Measurements from ENCODE around the gene LNX1. TPM values are rescaled to one million over a fixed set of nuclear protein-coding genes. Genes with fewer than 3 reads are reported as not detected.

LNX1 gene
- total and polyA plus RNA-seq, 9 of the 15 experiments (the other 6 are each of a cell fraction or from before 2014, with no cell fraction given) = 0.40 to 3.6 (median 2.2) TPM

DNA sequence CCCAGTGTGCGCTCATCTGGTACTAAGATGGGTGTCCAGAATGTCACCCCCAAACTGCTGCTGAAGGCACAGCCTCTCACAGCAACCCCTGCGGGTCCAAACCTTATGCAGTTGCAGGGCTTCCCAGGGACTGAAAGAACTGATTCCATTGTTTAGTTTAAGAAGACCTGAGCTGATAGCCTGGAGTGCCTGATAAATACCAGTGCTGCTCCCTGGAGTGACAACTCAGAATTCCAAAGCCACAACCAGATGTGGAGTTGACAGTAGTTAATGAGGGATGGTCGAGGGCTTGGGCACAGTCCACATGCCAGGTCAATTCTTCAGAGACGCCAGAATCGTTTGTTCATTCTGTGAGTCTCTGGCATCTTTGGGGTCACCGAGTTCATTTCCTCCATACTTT is 71.2 kb downstream of the LNX1 start:
- H3K27ac ChIP-seq (ENCODE audit: extremely low read depth, low read depth, low read length) = no peak overlapping the region
- POLR2A ChIA-PET = no interaction called here
- no TSS peak for BruUV-seq (replicated peaks)
- no peaks in the 10 kb centered on the region for H3K36me3 ChIP-seq (ENCODE audit: control insufficient read depth, insufficient read depth, low read length)
- peaks cover 9 to 28% of the 10 kb centered on the region in 2 experiments; a peak in 4 of 5 replicates for H3K27me3 ChIP-seq (ENCODE audit: control insufficient read depth in 2 of 2, insufficient read depth in 2 of 2, low read length in 2 of 2)
- H3K4me1 ChIP-seq (replicated peaks in 1 of 2; ENCODE audit: control insufficient read depth in 2 of 2, insufficient read depth in 2 of 2, low read length in 2 of 2) = no peaks in the 10 kb centered on the region
- no peaks in the 10 kb centered on the region for H3K9me1 ChIP-seq (ENCODE audit: control insufficient read depth, insufficient read depth, low read length)
- 1% methylated on average over 6 of the region's 6 CpGs for WGBS (ENCODE audit: insufficient coverage, low coverage, missing lambda C conversion rate)
- FAIRE-seq = no peak
- H3K4me2 ChIP-seq (ENCODE audit: insufficient read depth, low read length) = no peak overlapping the region
- H2AFZ ChIP-seq (ENCODE audit: low read depth, low read length) = no peak overlapping the region
- CTCF ChIA-PET (ENCODE audit: low intra/inter-chr PET ratio) = no interaction called here
- DNase-seq (ENCODE audit: extremely low read depth in 1 of 4, low spot score in 3 of 4) = no peak
- H3K9ac ChIP-seq (ENCODE audit: insufficient read depth in 1 of 2, low read depth in 2 of 2, low read length in 2 of 2) = no peak overlapping the region
- in situ Hi-C loops (cut with MboI) (no loop called here), intact Hi-C loops (cut with micrococcal nuclease) (no loop called here)
- no peaks in the 10 kb centered on the region for H3K79me2 ChIP-seq (ENCODE audit: control insufficient read depth, insufficient read depth, low read length)
- H3K4me3 ChIP-seq = no peak overlapping the region
- ATAC-seq = no peak
- H3K9me3 ChIP-seq (replicated peaks; ENCODE audit: control insufficient read depth, insufficient read depth, low read depth, low read length) = no peaks in the 10 kb centered on the region
- H4K20me1 ChIP-seq (replicated peaks; ENCODE audit: control insufficient read depth, insufficient read depth, low read length) = no peaks in the 10 kb centered on the region
- TF ChIP-seq CBFA2T2 (conservative IDR thresholded peaks at IDR 0.05) (no peak), POLR3A (IDR thresholded peaks at IDR 0.05; ENCODE audit: borderline replicate concordance, extremely low read depth, insufficient read depth, insufficient read length) (no peak), BRCA1 (IDR thresholded peaks at IDR 0.05) (no peak), BRCA1 (CRISPR knock-in tag; IDR thresholded peaks at IDR 0.05) (no peak)
- TF ChIP-seq, protein P1, sequence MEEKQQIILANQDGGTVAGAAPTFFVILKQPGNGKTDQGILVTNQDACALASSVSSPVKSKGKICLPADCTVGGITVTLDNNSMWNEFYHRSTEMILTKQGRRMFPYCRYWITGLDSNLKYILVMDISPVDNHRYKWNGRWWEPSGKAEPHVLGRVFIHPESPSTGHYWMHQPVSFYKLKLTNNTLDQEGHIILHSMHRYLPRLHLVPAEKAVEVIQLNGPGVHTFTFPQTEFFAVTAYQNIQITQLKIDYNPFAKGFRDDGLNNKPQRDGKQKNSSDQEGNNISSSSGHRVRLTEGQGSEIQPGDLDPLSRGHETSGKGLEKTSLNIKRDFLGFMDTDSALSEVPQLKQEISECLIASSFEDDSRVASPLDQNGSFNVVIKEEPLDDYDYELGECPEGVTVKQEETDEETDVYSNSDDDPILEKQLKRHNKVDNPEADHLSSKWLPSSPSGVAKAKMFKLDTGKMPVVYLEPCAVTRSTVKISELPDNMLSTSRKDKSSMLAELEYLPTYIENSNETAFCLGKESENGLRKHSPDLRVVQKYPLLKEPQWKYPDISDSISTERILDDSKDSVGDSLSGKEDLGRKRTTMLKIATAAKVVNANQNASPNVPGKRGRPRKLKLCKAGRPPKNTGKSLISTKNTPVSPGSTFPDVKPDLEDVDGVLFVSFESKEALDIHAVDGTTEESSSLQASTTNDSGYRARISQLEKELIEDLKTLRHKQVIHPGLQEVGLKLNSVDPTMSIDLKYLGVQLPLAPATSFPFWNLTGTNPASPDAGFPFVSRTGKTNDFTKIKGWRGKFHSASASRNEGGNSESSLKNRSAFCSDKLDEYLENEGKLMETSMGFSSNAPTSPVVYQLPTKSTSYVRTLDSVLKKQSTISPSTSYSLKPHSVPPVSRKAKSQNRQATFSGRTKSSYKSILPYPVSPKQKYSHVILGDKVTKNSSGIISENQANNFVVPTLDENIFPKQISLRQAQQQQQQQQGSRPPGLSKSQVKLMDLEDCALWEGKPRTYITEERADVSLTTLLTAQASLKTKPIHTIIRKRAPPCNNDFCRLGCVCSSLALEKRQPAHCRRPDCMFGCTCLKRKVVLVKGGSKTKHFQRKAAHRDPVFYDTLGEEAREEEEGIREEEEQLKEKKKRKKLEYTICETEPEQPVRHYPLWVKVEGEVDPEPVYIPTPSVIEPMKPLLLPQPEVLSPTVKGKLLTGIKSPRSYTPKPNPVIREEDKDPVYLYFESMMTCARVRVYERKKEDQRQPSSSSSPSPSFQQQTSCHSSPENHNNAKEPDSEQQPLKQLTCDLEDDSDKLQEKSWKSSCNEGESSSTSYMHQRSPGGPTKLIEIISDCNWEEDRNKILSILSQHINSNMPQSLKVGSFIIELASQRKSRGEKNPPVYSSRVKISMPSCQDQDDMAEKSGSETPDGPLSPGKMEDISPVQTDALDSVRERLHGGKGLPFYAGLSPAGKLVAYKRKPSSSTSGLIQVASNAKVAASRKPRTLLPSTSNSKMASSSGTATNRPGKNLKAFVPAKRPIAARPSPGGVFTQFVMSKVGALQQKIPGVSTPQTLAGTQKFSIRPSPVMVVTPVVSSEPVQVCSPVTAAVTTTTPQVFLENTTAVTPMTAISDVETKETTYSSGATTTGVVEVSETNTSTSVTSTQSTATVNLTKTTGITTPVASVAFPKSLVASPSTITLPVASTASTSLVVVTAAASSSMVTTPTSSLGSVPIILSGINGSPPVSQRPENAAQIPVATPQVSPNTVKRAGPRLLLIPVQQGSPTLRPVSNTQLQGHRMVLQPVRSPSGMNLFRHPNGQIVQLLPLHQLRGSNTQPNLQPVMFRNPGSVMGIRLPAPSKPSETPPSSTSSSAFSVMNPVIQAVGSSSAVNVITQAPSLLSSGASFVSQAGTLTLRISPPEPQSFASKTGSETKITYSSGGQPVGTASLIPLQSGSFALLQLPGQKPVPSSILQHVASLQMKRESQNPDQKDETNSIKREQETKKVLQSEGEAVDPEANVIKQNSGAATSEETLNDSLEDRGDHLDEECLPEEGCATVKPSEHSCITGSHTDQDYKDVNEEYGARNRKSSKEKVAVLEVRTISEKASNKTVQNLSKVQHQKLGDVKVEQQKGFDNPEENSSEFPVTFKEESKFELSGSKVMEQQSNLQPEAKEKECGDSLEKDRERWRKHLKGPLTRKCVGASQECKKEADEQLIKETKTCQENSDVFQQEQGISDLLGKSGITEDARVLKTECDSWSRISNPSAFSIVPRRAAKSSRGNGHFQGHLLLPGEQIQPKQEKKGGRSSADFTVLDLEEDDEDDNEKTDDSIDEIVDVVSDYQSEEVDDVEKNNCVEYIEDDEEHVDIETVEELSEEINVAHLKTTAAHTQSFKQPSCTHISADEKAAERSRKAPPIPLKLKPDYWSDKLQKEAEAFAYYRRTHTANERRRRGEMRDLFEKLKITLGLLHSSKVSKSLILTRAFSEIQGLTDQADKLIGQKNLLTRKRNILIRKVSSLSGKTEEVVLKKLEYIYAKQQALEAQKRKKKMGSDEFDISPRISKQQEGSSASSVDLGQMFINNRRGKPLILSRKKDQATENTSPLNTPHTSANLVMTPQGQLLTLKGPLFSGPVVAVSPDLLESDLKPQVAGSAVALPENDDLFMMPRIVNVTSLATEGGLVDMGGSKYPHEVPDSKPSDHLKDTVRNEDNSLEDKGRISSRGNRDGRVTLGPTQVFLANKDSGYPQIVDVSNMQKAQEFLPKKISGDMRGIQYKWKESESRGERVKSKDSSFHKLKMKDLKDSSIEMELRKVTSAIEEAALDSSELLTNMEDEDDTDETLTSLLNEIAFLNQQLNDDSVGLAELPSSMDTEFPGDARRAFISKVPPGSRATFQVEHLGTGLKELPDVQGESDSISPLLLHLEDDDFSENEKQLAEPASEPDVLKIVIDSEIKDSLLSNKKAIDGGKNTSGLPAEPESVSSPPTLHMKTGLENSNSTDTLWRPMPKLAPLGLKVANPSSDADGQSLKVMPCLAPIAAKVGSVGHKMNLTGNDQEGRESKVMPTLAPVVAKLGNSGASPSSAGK (IDR thresholded peaks at IDR 0.05) = no peak
- TF ChIP-seq, protein P2, sequence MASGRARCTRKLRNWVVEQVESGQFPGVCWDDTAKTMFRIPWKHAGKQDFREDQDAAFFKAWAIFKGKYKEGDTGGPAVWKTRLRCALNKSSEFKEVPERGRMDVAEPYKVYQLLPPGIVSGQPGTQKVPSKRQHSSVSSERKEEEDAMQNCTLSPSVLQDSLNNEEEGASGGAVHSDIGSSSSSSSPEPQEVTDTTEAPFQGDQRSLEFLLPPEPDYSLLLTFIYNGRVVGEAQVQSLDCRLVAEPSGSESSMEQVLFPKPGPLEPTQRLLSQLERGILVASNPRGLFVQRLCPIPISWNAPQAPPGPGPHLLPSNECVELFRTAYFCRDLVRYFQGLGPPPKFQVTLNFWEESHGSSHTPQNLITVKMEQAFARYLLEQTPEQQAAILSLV (tag; IDR thresholded peaks at IDR 0.05) = no peak
- TF ChIP-seq, protein P3, sequence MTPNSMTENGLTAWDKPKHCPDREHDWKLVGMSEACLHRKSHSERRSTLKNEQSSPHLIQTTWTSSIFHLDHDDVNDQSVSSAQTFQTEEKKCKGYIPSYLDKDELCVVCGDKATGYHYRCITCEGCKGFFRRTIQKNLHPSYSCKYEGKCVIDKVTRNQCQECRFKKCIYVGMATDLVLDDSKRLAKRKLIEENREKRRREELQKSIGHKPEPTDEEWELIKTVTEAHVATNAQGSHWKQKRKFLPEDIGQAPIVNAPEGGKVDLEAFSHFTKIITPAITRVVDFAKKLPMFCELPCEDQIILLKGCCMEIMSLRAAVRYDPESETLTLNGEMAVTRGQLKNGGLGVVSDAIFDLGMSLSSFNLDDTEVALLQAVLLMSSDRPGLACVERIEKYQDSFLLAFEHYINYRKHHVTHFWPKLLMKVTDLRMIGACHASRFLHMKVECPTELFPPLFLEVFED (CRISPR knock-in tag; conservative IDR thresholded peaks at IDR 0.05) = no peak
